ENCODE data around the gene ATRN. TPM values are rescaled to one million over a fixed set of nuclear protein-coding genes. Genes with fewer than 3 reads are reported as not detected.

Gene ATRN
- total RNA-seq, 4 donors from 2014 or later: 24.0 to 31.5 (median 26.4) TPM

DNA sequence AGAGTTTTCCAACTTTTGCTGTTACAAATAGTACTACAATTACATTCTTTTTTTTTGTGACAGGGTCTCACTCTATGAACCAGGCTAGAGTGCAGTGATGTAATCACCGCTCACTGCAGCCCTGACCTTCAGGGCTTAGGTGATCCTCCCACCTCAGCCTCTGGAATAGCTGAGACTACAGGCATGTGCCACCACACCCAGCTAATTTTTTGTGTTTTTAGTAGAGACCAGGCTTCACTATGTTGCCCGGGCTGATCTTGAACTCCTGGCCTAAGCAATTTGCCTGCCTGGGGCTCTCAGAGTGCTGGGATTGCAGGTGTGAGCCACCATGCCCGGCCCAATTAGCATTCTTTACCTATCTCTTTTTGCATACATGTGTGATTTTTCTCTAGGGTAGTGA lies 12.5 kb downstream of the ATRN start:
- H3K36me3 ChIP-seq: peaks cover 0 to 29% (median 0%) of the 10 kb centered on the region in 3 donors
- DNase-seq (ENCODE audit: low spot score in 2 of 2): no peak
- H3K27me3 ChIP-seq: no peaks in the 10 kb centered on the region
- no peak for TF ChIP-seq POLR2A (IDR thresholded peaks at IDR 0.05)
- no peak for TF ChIP-seq CTCF (IDR thresholded peaks at IDR 0.05)
- TF ChIP-seq EP300 (IDR thresholded peaks at IDR 0.05): no peak
- H3K4me3 ChIP-seq: no peak overlapping the region
- peaks cover 0 to 12% (median 5%) of the 10 kb centered on the region in 4 donors for H3K9me3 ChIP-seq
- WGBS, 2 donors: 82 to 88% methylated on average over 3 of the region's 3 CpGs
- H3K4me1 ChIP-seq: peaks cover 0 to 25% (median 5%) of the 10 kb centered on the region in 4 donors
- H3K27ac ChIP-seq: no peak overlapping the region

GRCh38 chr20:3483784-3484183 lies 13.0 kb downstream of the ATRN start:
- no peak overlapping the region for H3K27ac ChIP-seq
- 44 to 53% methylated on average over 1 of the region's 1 CpG for WGBS, 2 donors
- H3K4me3 ChIP-seq: no peak overlapping the region
- H3K9me3 ChIP-seq: peaks cover 0 to 12% (median 5%) of the 10 kb centered on the region in 4 donors
- H3K4me1 ChIP-seq: peaks cover 0 to 25% (median 5%) of the 10 kb centered on the region in 4 donors
- TF ChIP-seq CTCF (IDR thresholded peaks at IDR 0.05) (no peak), EP300 (IDR thresholded peaks at IDR 0.05) (no peak)
- H3K27me3 ChIP-seq: no peaks in the 10 kb centered on the region
- H3K36me3 ChIP-seq: peaks cover 0 to 24% (median 0%) of the 10 kb centered on the region in 3 donors
- no peak for DNase-seq (ENCODE audit: low spot score in 2 of 2)

GRCh38 chr20:3485913-3486312 lies 15.1 kb downstream of the ATRN start:
- Histone ChIP-seq H3K27ac (no peak overlapping the region), H3K9me3 (peaks cover 0 to 12% (median 5%) of the 10 kb centered on the region in 4 donors), H3K4me1 (peaks cover 0 to 26% (median 5%) of the 10 kb centered on the region in 4 donors), H3K4me3 (no peak overlapping the region), H3K27me3 (no peaks in the 10 kb centered on the region), H3K36me3 (peaks cover 0 to 10% (median 6%) of the 10 kb centered on the region in 3 donors)
- WGBS, 2 donors: 95 to 100% methylated on average over 1 of the region's 1 CpG
- DNase-seq (ENCODE audit: low spot score in 2 of 2): no peak
- no peak for TF ChIP-seq CTCF (IDR thresholded peaks at IDR 0.05)
- no peak for TF ChIP-seq POLR2A (IDR thresholded peaks at IDR 0.05)

DNA sequence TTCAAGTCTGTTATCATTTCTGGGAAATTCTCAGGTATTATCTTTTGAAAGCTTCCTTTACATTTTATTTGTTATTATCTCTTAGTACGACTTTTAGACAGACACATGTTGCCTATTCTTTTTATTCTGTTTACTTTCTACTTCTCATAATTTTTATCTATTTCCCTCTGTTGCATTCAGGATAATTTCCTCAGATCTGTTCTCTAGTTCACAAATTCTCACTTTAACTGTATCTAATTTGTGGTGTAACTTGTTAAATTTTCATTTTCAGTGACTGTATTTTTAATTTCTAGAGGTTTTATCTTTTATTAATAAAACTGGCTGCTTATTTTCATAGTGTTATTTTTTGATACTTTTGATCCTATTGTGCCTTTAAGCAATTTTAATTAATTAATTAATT lies 16.0 kb downstream of the ATRN start:
- peaks cover 0 to 12% (median 5%) of the 10 kb centered on the region in 4 donors for H3K9me3 ChIP-seq
- H3K36me3 ChIP-seq: peaks cover 0 to 10% (median 6%) of the 10 kb centered on the region in 3 donors
- H3K27me3 ChIP-seq: no peaks in the 10 kb centered on the region
- H3K27ac ChIP-seq: no peak overlapping the region
- no peak for DNase-seq (ENCODE audit: low spot score in 2 of 2)
- WGBS, 2 donors: 94 to 100% methylated on average over 1 of the region's 1 CpG
- H3K4me1 ChIP-seq: peaks cover 0 to 26% (median 5%) of the 10 kb centered on the region in 4 donors
- no peak overlapping the region for H3K4me3 ChIP-seq
- TF ChIP-seq EP300 (IDR thresholded peaks at IDR 0.05) (no peak), CTCF (IDR thresholded peaks at IDR 0.05) (no peak), POLR2A (IDR thresholded peaks at IDR 0.05) (no peak)

DNA sequence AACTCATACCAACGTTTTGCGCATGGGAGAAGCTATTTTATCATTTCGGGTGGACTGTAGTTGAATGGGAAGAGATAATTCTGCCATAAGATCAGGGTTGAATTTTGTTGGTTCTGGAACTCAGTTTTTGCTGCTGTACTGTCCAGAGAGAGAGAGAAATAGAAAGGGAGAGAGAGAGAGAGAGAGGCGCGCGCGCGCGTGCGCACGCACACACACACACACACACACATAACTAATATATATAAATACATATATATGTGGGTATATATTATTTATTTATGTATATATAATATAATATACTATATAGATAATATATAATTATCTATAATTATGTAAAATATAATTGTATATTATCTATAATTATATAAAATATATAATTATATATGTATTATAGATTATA lies 21.9 kb downstream of the ATRN start:
- peaks cover 0 to 6% (median 0%) of the 10 kb centered on the region in 3 donors for H3K36me3 ChIP-seq
- no peak overlapping the region for H3K4me3 ChIP-seq
- 94 to 95% methylated on average over 11 of the region's 11 CpGs for WGBS, 2 donors
- no peak overlapping the region for H3K27ac ChIP-seq
- peaks cover 0 to 9% (median 0%) of the 10 kb centered on the region in 4 donors for H3K4me1 ChIP-seq
- H3K9me3 ChIP-seq: peaks cover 0 to 18% (median 6%) of the 10 kb centered on the region in 4 donors
- H3K27me3 ChIP-seq: no peaks in the 10 kb centered on the region
- DNase-seq (ENCODE audit: low spot score in 2 of 2): no peak
- TF ChIP-seq EP300 (IDR thresholded peaks at IDR 0.05) (no peak), POLR2A (IDR thresholded peaks at IDR 0.05) (no peak), CTCF (IDR thresholded peaks at IDR 0.05) (no peak)

Data from tibial nerve (tissue), 4 donors.